Measurements from ENCODE around the gene SELENOM.
"Not testable (repeated sequence)": the region's sequence is repeated elsewhere in the genome, so short reads cannot be mapped to it uniquely, and the experiment has no call there.

Gene SELENOM

GRCh38 chr22:31068970-31069369 lies 38.4 kb downstream of the SELENOM start:
- no peaks in the 10 kb centered on the region for H3K36me3 ChIP-seq
- H3K27me3 ChIP-seq = no peaks in the 10 kb centered on the region
- no peak overlapping the region for H3K4me3 ChIP-seq
- H3K9me3 ChIP-seq (replicated peaks in 1 of 11) = peaks cover 0 to 3% (median 0%) of the 10 kb centered on the region in 11 experiments; a peak in 2 of 22 replicates
- H3K4me2 ChIP-seq = peak overlapping the region in 7 of 11 experiments; percentile 7 to 63 (median 38); a peak in 13 of 22 replicates
- H4K20me1 ChIP-seq = no peaks in the 10 kb centered on the region
- no peak for TF ChIP-seq Cebpa-rat (IDR thresholded peaks at IDR 0.05)
- H3K27ac ChIP-seq = no peak overlapping the region
- H3K4me1 ChIP-seq = peaks cover 0 to 21% (median 15%) of the 10 kb centered on the region in 10 experiments; a peak in 14 of 20 replicates
- no peak overlapping the region for H3K9ac ChIP-seq

- H3K4me1 ChIP-seq = peaks cover 5 to 17% (median 11%) of the 10 kb centered on the region in 10 experiments; a peak in 17 of 20 replicates
- H4K20me1 ChIP-seq = no peaks in the 10 kb centered on the region
- H3K27me3 ChIP-seq = no peaks in the 10 kb centered on the region
- no peak overlapping the region for H3K4me3 ChIP-seq
- H3K9me3 ChIP-seq (replicated peaks in 1 of 11) = peaks cover 0 to 7% (median 0%) of the 10 kb centered on the region in 11 experiments; a peak in 2 of 22 replicates
- no peaks in the 10 kb centered on the region for H3K36me3 ChIP-seq
- no peak overlapping the region for H3K9ac ChIP-seq
- no peak overlapping the region for H3K4me2 ChIP-seq
- no peak for TF ChIP-seq Cebpa-rat (IDR thresholded peaks at IDR 0.05)
- no peak overlapping the region for H3K27ac ChIP-seq
These were observed 43.0 kb downstream of the SELENOM start for GRCh38 chr22:31064369-31064768.

- H4K20me1 ChIP-seq = no peaks in the 10 kb centered on the region
- no peaks in the 10 kb centered on the region for H3K27me3 ChIP-seq
- peaks cover 0 to 9% (median 2%) of the 10 kb centered on the region in 10 experiments; a peak in 7 of 20 replicates for H3K4me1 ChIP-seq
- peaks cover 0 to 7% (median 0%) of the 10 kb centered on the region in 11 experiments; a peak in 2 of 22 replicates for H3K9me3 ChIP-seq (replicated peaks in 1 of 11)
- no peak overlapping the region for H3K4me3 ChIP-seq
- no peaks in the 10 kb centered on the region for H3K36me3 ChIP-seq
- H3K27ac ChIP-seq = no peak overlapping the region
- TF ChIP-seq Cebpa-rat (IDR thresholded peaks at IDR 0.05) = no peak
- no peak overlapping the region for H3K4me2 ChIP-seq
- H3K9ac ChIP-seq = no peak overlapping the region
These were observed 44.7 kb downstream of the SELENOM start for GRCh38 chr22:31062566-31063230.

- H3K27me3 ChIP-seq; H3K4me2 ChIP-seq; H3K27ac ChIP-seq; H3K36me3 ChIP-seq; H3K4me3 ChIP-seq; H3K4me1 ChIP-seq; H3K9ac ChIP-seq; H3K9me3 ChIP-seq (replicated peaks in 1 of 11); H4K20me1 ChIP-seq: not testable (repeated sequence)
These were observed 47.7 kb downstream of the SELENOM start for GRCh38 chr22:31059663-31060062.

- no peaks in the 10 kb centered on the region for H3K27me3 ChIP-seq
- no peak overlapping the region for H3K4me2 ChIP-seq
- no peaks in the 10 kb centered on the region for H3K36me3 ChIP-seq
- no peak overlapping the region for H3K27ac ChIP-seq
- TF ChIP-seq Cebpa-rat (IDR thresholded peaks at IDR 0.05) = no peak
- H3K9ac ChIP-seq = no peak overlapping the region
- H4K20me1 ChIP-seq = no peaks in the 10 kb centered on the region
- peaks cover 0 to 10% (median 6%) of the 10 kb centered on the region in 10 experiments; a peak in 9 of 20 replicates for H3K4me1 ChIP-seq
- H3K4me3 ChIP-seq = no peak overlapping the region
- H3K9me3 ChIP-seq (replicated peaks in 1 of 11) = no peaks in the 10 kb centered on the region
These were observed 50.3 kb downstream of the SELENOM start for GRCh38 chr22:31056986-31057599.

- Histone ChIP-seq H4K20me1 (no peaks in the 10 kb centered on the region), H3K4me3 (no peak overlapping the region), H3K27me3 (no peaks in the 10 kb centered on the region), H3K9ac (no peak overlapping the region), H3K4me1 (peaks cover 0 to 6% (median 3%) of the 10 kb centered on the region in 10 experiments; a peak in 9 of 20 replicates), H3K9me3 (replicated peaks in 1 of 11) (no peaks in the 10 kb centered on the region), H3K27ac (no peak overlapping the region), H3K4me2 (no peak overlapping the region), H3K36me3 (no peaks in the 10 kb centered on the region)
- TF ChIP-seq Cebpa-rat (IDR thresholded peaks at IDR 0.05) = no peak
These were observed 51.7 kb downstream of the SELENOM start for GRCh38 chr22:31055635-31056159.

- H3K9me3 ChIP-seq (replicated peaks in 1 of 11) = no peaks in the 10 kb centered on the region
- no peaks in the 10 kb centered on the region for H4K20me1 ChIP-seq
- H3K4me1 ChIP-seq = peaks cover 0 to 8% (median 7%) of the 10 kb centered on the region in 10 experiments; a peak in 17 of 20 replicates
- no peak overlapping the region for H3K4me3 ChIP-seq
- no peak overlapping the region for H3K27ac ChIP-seq
- H3K27me3 ChIP-seq = no peaks in the 10 kb centered on the region
- no peaks in the 10 kb centered on the region for H3K36me3 ChIP-seq
- no peak overlapping the region for H3K9ac ChIP-seq
- H3K4me2 ChIP-seq = no peak overlapping the region
- TF ChIP-seq Cebpa-rat (IDR thresholded peaks at IDR 0.05) = no peak
These were observed 52.2 kb downstream of the SELENOM start for GRCh38 chr22:31055117-31055634.
